BJ (cell line): ENCODE results near the gene NUP205. TPM values are rescaled to one million over a fixed set of nuclear protein-coding genes. Genes with fewer than 3 reads are reported as not detected.

ENCODE experiments used
- CTCF ChIA-PET: fragments of 350-600 bp; formaldehyde crosslinking; extraction: SDS; loops from one replicate; lab custom pipeline; 2021; ENCODE audit warnings: antibody characterized with exemption, inconsistent platforms; lab: Yijun Ruan, JAX
- POLR2A ChIA-PET: fragments of 300-600 bp; sonication (Branson Sonifier 250); formaldehyde crosslinking; extraction: SDS; loops from one replicate; lab custom pipeline; 2021; ENCODE audit warnings: antibody characterized with exemption; lab: Charles Lee
- DNase-seq: peaks from one replicate; pipeline ENCODE4 v3.0.0-alpha.2; 2011; ENCODE audit warnings: low read depth
- H3K27me3 ChIP-seq: 2 replicates; pipeline ENCODE4 v1.6.0; 2011; ENCODE audit warnings: low read length; ENCODE audit not compliant: control insufficient read depth, insufficient read depth
- H3K36me3 ChIP-seq: 2 replicates; pipeline ENCODE4 v1.5.1; 2011; ENCODE audit warnings: low read length; ENCODE audit not compliant: control insufficient read depth, insufficient read depth
- H3K4me3 ChIP-seq: 2 replicates; pipeline ENCODE4 v1.5.1; 2011; ENCODE audit warnings: low read depth, mild to moderate bottlenecking, control low read depth, low read length
- CTCF ChIP-seq: IDR thresholded peaks from 2 replicates; pipeline ENCODE4 v1.5.1; 2011; ENCODE audit warnings: low read depth, mild to moderate bottlenecking, control low read depth, inconsistent platforms, low read length, moderate library complexity; ENCODE audit not compliant: insufficient read depth
- polyA plus RNA-seq: library from polyadenylated mRNA; depleted of rRNA; stranded (reverse); fragments of >200 nt; gene quantifications from 2 replicates; pipeline ENCODE4 v1.2.3, GENCODE V29; 2011

Gene NUP205
- polyA plus RNA-seq, 1 experiment, result 27.2 TPM

GRCh38 chr7:135510592-135511183 is 47.0 kb upstream of the NUP205 start:
- Histone ChIP-seq H3K4me3 (peak overlapping the region; percentile 77), H3K36me3 (no peaks in the 10 kb centered on the region), H3K27me3 (no peaks in the 10 kb centered on the region)
- no peak for DNase-seq
- ChIA-PET POLR2A (no interaction called here), CTCF (interaction anchor here (0.9 to 1.2 kb wide), 2 partner anchors 229 to 236 kb away, joined by 4 to 5 read pairs; no protein-coding TSS in a partner anchor)
- TF ChIP-seq CTCF, result peak; percentile 34

GRCh38 chr7:135512135-135512887 is 45.4 kb upstream of the NUP205 start:
- CTCF ChIA-PET, result interaction anchor here (0.5 kb wide), 2 partner anchors 17 to 222 kb away, joined by 3 read pairs; no protein-coding TSS in a partner anchor

GRCh38 chr7:135514856-135515255 is 42.9 kb upstream of the NUP205 start:
- DNase-seq, result no peak
- no peak for TF ChIP-seq CTCF
- Histone ChIP-seq H3K4me3 (no peak overlapping the region), H3K27me3 (no peaks in the 10 kb centered on the region), H3K36me3 (no peaks in the 10 kb centered on the region)
- ChIA-PET CTCF (no interaction called here), POLR2A (no interaction called here)

More at GRCh38 chr7:135512135-135512887, 45.4 kb upstream of the NUP205 start:
- TF ChIP-seq CTCF, result peak; percentile 58
- POLR2A ChIA-PET, result no interaction called here
- Histone ChIP-seq H3K27me3 (no peaks in the 10 kb centered on the region), H3K4me3 (no peak overlapping the region), H3K36me3 (no peaks in the 10 kb centered on the region)
- no peak for DNase-seq

GRCh38 chr7:135517060-135517459 is 40.7 kb upstream of the NUP205 start:
- no peak overlapping the region for H3K4me3 ChIP-seq
- ChIA-PET CTCF (no interaction called here), POLR2A (no interaction called here)
- H3K27me3 ChIP-seq, result no peaks in the 10 kb centered on the region
- H3K36me3 ChIP-seq, result no peaks in the 10 kb centered on the region
- TF ChIP-seq CTCF, result no peak
- DNase-seq, result no peak

GRCh38 chr7:135518748-135519147 is 39.0 kb upstream of the NUP205 start:
- DNase-seq, result no peak
- CTCF ChIA-PET, result no interaction called here
- no peaks in the 10 kb centered on the region for H3K36me3 ChIP-seq
- no peaks in the 10 kb centered on the region for H3K27me3 ChIP-seq
- no peak for TF ChIP-seq CTCF
- POLR2A ChIA-PET, result no interaction called here
- no peak overlapping the region for H3K4me3 ChIP-seq
